Suprapubic skin (tissue), 4 donors: ENCODE results near the gene GMDS. TPM values are rescaled to one million over a fixed set of nuclear protein-coding genes. Genes with fewer than 3 reads are reported as not detected.

Experiments used
- DNase-seq, 2 donors: peaks; one replicate each; pipeline ENCODE4 v3.0.0-alpha.2; 2019; ENCODE audit warnings: low spot score in 2 of 2
- H3K27ac ChIP-seq: fragments of 200-600 bp; sonication (generic); one replicate; pipeline ENCODE4 v1.5.1; 2019
- H3K27me3 ChIP-seq: fragments of 200-600 bp; sonication (generic); one replicate; pipeline ENCODE4 v1.5.1; 2019
- H3K36me3 ChIP-seq: fragments of 200-600 bp; sonication (generic); one replicate; pipeline ENCODE4 v1.5.1; 2019
- H3K4me1 ChIP-seq: fragments of 200-600 bp; sonication (generic); one replicate; pipeline ENCODE4 v1.5.1; 2019
- H3K4me3 ChIP-seq: fragments of 200-600 bp; sonication (generic); one replicate; pipeline ENCODE4 v1.5.1; 2019; ENCODE audit warnings: mild to moderate bottlenecking
- H3K9me3 ChIP-seq: fragments of 200-600 bp; sonication (generic); one replicate; pipeline ENCODE4 v1.5.1; 2019
- EP300 ChIP-seq: sonication (generic); formaldehyde crosslinking; IDR thresholded peaks from one replicate; pipeline ENCODE4 v1.6.1; 2017; ENCODE audit warnings: antibody characterized with exemption
- POLR2A ChIP-seq, 2 donors: fragments of 450-650 bp; IDR thresholded peaks; one replicate each; pipeline ENCODE4 v1.6.1; 2017; ENCODE audit warnings: antibody characterized with exemption in 2 of 2, mild to moderate bottlenecking in 2 of 2, moderate library complexity in 2 of 2
- POLR2AphosphoS5 ChIP-seq, 3 donors: sonication (generic); formaldehyde crosslinking; IDR thresholded peaks; one replicate each; pipeline ENCODE4 v1.6.1; 2017; ENCODE audit warnings: antibody characterized with exemption in 3 of 3
- WGBS: methylation state at CpG from one replicate; pipeline ENCODE4 v1.1.5; 2018; 5-methylcytosine and 5-hydroxymethylcytosine counted together
- total RNA-seq, 4 donors: library from RNA; depleted of rRNA; stranded (reverse); fragments of >200 nt; gene quantifications; one replicate each; pipeline ENCODE4 v1.1.0, GENCODE V29; 2016
- TF ChIP-seq, protein P1 (sequence below), 2 donors: fragments of 200-600 bp in 1 of 2; fragments of 450-650 bp in 1 of 2; sonication (generic) in 1 of 2; IDR thresholded peaks; one replicate each; pipeline ENCODE4 v1.5.1; 2016 to 2019; ENCODE audit warnings: antibody characterized with exemption in 2 of 2, mild to moderate bottlenecking in 1 of 2, moderate library complexity in 1 of 2

The GMDS gene
- total RNA-seq, 4 donors from 2014 or later = 11.7 to 19.3 (median 13.2) TPM

DNA sequence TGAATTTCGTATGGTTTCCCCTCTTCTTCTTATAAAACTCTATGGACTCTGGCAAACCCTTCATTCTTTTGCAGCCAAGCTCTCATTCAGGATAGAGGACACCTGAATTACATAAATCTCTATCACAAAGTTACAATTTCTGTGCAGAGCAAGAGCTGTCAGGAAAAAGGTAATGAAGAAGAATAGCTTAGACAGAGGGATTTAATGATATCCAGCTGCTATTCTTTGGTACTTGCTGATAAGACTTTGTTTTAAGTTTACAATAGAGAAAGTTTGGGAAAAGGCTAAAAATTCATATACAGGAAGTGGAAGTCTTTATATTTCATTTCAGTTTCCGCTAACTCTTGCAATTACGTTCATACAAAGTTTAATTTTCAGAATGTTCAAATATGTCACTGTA is 408.7 kb downstream of the GMDS start:
- no peaks in the 10 kb centered on the region for H3K36me3 ChIP-seq
- H3K9me3 ChIP-seq = no peaks in the 10 kb centered on the region
- no peak overlapping the region for H3K27ac ChIP-seq
- H3K27me3 ChIP-seq = no peaks in the 10 kb centered on the region
- H3K4me1 ChIP-seq = peaks cover 22% of the 10 kb centered on the region
- 96% methylated on average over 3 of the region's 3 CpGs for WGBS
- TF ChIP-seq EP300 (no peak), POLR2A (IDR thresholded peaks at IDR 0.05) (no peak), POLR2AphosphoS5 (IDR thresholded peaks at IDR 0.05) (no peak)
- TF ChIP-seq, protein P1, sequence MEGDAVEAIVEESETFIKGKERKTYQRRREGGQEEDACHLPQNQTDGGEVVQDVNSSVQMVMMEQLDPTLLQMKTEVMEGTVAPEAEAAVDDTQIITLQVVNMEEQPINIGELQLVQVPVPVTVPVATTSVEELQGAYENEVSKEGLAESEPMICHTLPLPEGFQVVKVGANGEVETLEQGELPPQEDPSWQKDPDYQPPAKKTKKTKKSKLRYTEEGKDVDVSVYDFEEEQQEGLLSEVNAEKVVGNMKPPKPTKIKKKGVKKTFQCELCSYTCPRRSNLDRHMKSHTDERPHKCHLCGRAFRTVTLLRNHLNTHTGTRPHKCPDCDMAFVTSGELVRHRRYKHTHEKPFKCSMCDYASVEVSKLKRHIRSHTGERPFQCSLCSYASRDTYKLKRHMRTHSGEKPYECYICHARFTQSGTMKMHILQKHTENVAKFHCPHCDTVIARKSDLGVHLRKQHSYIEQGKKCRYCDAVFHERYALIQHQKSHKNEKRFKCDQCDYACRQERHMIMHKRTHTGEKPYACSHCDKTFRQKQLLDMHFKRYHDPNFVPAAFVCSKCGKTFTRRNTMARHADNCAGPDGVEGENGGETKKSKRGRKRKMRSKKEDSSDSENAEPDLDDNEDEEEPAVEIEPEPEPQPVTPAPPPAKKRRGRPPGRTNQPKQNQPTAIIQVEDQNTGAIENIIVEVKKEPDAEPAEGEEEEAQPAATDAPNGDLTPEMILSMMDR (IDR thresholded peaks at IDR 0.05) = no peak
- DNase-seq = no peak
- no peak overlapping the region for H3K4me3 ChIP-seq

DNA sequence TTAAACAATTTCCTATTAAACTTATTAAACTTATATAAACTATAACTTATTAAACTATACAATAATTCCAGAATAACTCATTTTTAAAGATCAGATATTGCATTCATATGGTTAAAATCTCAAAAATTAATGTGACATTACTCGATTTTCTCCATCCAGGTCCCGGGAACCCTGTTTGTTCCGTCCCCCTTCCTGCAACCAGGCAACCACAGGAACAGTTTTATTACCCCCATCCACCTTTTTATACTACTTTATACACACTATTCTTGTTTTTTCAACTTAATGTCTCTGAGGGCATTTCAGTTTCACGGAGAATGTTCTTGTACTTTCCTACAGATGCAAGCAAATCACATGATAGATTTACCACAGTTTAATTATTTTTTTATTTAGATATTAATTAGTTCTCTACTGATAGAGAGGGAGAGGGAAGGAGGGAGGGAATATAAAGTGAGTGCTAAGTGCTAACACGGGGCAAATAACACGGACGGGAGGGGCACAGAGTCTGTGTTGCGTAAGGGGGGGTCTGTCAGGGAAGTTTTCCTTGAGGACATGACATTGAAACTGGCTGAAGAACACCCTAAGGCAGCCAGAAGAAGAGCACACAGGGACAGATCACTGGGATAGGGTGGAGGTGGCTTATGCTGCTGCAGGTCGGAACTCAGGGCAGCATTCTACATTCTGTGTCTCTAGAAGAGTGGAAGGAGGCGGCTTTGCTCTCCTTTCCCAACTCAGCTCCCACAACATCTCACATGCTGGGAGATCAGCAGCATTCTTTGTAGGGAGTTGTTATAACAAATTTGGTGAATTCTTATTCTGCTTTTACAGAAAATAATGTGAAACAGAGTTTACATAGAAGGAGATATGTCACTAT is 410.5 kb downstream of the GMDS start:
- Histone ChIP-seq H3K4me3 (no peak overlapping the region), H3K9me3 (no peaks in the 10 kb centered on the region), H3K27me3 (no peaks in the 10 kb centered on the region), H3K27ac (no peak overlapping the region), H3K4me1 (peaks cover 22% of the 10 kb centered on the region), H3K36me3 (no peaks in the 10 kb centered on the region)
- no peak for DNase-seq
- WGBS = 90% methylated on average over 10 of the region's 10 CpGs
- TF ChIP-seq EP300 = no peak
- no peak for TF ChIP-seq POLR2A (IDR thresholded peaks at IDR 0.05)
- no peak for TF ChIP-seq POLR2AphosphoS5 (IDR thresholded peaks at IDR 0.05)
- TF ChIP-seq, protein P1 (IDR thresholded peaks at IDR 0.05) = no peak

DNA sequence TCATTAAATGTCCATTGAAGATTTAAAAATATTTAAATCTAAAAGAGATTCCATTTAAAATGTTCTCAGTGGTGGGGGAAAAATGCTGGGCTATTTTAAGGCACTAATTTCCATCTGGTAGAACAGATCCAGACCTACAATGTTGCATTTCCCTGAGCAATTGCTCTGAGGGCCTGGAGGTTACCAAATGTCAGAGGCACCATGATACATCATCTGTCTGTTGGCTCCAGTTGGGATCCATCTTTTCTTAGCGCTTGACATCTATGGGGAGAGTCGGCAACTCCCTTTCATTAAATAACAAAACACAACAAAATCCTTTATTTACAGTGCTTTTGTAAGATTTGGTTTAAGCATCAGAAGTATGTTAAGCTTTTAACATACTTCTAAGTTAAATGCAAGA is 411.2 kb downstream of the GMDS start:
- H3K9me3 ChIP-seq = no peaks in the 10 kb centered on the region
- no peaks in the 10 kb centered on the region for H3K36me3 ChIP-seq
- TF ChIP-seq POLR2A (IDR thresholded peaks at IDR 0.05) (no peak), EP300 (no peak), POLR2AphosphoS5 (IDR thresholded peaks at IDR 0.05) (no peak)
- TF ChIP-seq, protein P1 (IDR thresholded peaks at IDR 0.05) = no peak
- H3K4me1 ChIP-seq = peaks cover 22% of the 10 kb centered on the region
- no peak overlapping the region for H3K4me3 ChIP-seq
- no peak for DNase-seq
- 87% methylated on average over 2 of the region's 2 CpGs for WGBS
- H3K27me3 ChIP-seq = no peaks in the 10 kb centered on the region
- no peak overlapping the region for H3K27ac ChIP-seq

DNA sequence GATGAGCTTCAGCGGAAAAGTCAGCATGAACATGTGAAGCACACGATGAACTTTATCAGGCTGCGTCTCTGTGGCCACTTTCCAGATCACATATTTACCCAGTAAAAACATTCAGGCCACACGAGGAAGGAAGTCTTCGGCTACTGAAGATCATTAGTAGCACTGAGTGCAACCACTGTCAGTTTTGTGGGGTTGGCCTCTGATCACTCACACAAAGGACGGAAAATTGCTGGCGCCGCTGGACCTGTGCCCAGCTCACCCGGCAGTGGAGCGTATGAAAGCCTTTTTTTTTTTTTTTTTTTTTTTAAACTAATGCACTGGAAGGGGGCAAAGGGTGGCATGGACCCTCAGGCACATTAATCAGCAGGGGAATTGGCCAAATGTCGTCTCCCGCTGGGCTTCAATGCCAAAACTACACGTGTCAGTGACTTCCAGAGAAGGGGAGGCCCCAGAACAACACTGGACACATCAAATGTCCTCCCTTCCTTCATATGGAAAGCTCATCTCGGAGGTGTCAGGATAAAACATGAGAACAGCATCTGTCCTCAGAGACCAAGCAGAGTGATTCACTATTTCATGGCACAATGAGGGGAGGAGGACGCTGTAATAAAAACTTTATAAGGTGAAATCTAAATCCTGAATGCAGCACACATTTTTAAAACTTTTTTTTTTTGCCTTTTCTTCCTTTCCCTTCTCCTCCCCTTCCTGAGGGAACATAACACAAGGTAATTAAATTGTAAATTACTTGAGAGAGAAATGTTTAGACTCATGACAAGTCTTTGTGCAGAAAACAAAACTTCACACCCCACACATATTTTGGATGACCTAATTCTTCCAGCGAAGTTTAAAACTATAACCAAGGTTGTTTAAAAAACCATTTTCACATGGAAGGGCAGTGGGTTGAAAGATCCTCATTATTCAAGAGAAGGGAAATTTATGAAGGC is 412.3 kb downstream of the GMDS start:
- Histone ChIP-seq H3K27me3 (no peaks in the 10 kb centered on the region), H3K36me3 (no peaks in the 10 kb centered on the region), H3K4me1 (peaks cover 18% of the 10 kb centered on the region), H3K9me3 (peaks cover 8% of the 10 kb centered on the region), H3K4me3 (peak overlapping the region; percentile 14), H3K27ac (no peak overlapping the region)
- WGBS = 41% methylated on average over 16 of the region's 16 CpGs
- no peak for DNase-seq
- TF ChIP-seq, protein P1 (IDR thresholded peaks at IDR 0.05) = no peak
- no peak for TF ChIP-seq EP300
- TF ChIP-seq POLR2AphosphoS5 (IDR thresholded peaks at IDR 0.05) = no peak
- TF ChIP-seq POLR2A (IDR thresholded peaks at IDR 0.05) = no peak

DNA sequence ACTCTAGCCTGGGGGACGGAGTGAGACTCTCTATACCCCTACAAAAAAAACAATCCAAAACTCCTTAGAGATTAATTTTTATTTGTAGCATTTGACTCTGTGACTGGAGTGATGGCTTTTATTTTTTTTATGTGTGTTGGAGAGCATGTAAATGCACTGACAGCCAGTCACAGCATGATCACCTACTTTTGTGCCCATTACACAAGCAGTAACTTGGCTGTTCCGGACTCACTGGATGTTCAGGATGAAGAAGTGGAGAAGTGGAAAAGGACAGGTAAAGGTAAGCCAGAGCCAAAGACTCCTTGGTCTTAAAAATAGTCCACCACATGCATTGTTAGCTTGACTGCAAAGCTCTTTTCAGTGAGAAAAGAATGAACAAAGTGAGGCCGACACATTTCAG is 413.0 kb downstream of the GMDS start:
- Histone ChIP-seq H3K36me3 (no peaks in the 10 kb centered on the region), H3K27ac (no peak overlapping the region), H3K4me3 (peak overlapping the region; percentile 14), H3K9me3 (peaks cover 10% of the 10 kb centered on the region), H3K4me1 (peaks cover 12% of the 10 kb centered on the region), H3K27me3 (no peaks in the 10 kb centered on the region)
- 62% methylated on average over 3 of the region's 3 CpGs for WGBS
- no peak for DNase-seq
- no peak for TF ChIP-seq POLR2AphosphoS5 (IDR thresholded peaks at IDR 0.05)
- TF ChIP-seq POLR2A (IDR thresholded peaks at IDR 0.05) = no peak
- TF ChIP-seq, protein P1 (IDR thresholded peaks at IDR 0.05) = no peak
- TF ChIP-seq EP300 = no peak
